GM12891 (cell line): ENCODE measurements around the gene SEPTIN7.

ENCODE experiments used
- POLR2AphosphoS5 ChIP-seq: IDR thresholded peaks from 2 replicates; pipeline ENCODE4 v1.6.1; 2011; ENCODE audit warnings: low read depth, low read length, control low read depth
- SPI1 ChIP-seq: IDR thresholded peaks from 2 replicates; pipeline ENCODE4 v1.6.1; 2011; ENCODE audit warnings: low read depth, low read length, control low read depth

DNA sequence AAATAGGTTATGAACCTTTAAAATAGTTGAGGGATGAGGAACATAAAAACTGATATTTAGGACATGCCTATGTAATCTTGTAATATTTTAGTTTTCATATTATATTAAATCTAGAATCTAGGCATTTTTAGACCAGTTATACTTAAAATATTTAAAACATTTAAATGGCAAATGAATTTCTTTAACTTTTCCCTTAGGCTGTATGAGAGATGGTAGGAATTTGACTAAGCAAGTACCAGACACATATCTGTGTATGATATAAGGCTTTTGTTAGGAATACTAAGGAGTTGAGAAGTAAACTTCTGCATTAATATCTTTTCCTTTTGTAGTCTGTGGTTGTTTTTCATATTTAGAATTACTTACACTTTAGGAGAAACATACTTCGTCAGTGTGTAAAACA lies 25.1 kb downstream of the SEPTIN7 start:
- no peak for TF ChIP-seq SPI1
- TF ChIP-seq POLR2AphosphoS5 = no peak
